Stimulated activated CD8-positive, alpha-beta memory T cell treated with anti-CD3 and anti-CD28 coated beads, Interleukin-4, amount 100 ng/mL, for 48 hours (primary cell): ENCODE results near the gene IL1RAPL2.
"Not testable (repeated sequence)": the region's sequence is repeated elsewhere in the genome, so short reads cannot be mapped to it uniquely, and the experiment has no call there.

Experiments
- DNase-seq: peaks from one replicate; pipeline ENCODE4 v3.0.0-alpha.2; 2020

The IL1RAPL2 gene

GRCh38 chrX:104677517-104677916, 111.5 kb downstream of the IL1RAPL2 start:
- DNase-seq = not testable (repeated sequence)

GRCh38 chrX:104679175-104679574, 113.2 kb downstream of the IL1RAPL2 start:
- DNase-seq = no peak

- no peak for DNase-seq
Measured at GRCh38 chrX:104681214-104681613, 115.2 kb downstream of the IL1RAPL2 start.

- no peak for DNase-seq
Measured at GRCh38 chrX:104684077-104684476, 118.1 kb downstream of the IL1RAPL2 start.

GRCh38 chrX:104695593-104695992, 129.6 kb downstream of the IL1RAPL2 start:
- no peak for DNase-seq

GRCh38 chrX:104696667-104697066, 130.7 kb downstream of the IL1RAPL2 start:
- DNase-seq = no peak

GRCh38 chrX:104697294-104697693, 131.3 kb downstream of the IL1RAPL2 start:
- no peak for DNase-seq

- no peak for DNase-seq
Measured at GRCh38 chrX:104707042-104707441, 141.0 kb downstream of the IL1RAPL2 start.

GRCh38 chrX:104707572-104707971, 141.6 kb downstream of the IL1RAPL2 start:
- DNase-seq = no peak

GRCh38 chrX:104712515-104712914, 146.5 kb downstream of the IL1RAPL2 start:
- no peak for DNase-seq

- no peak for DNase-seq
Measured at GRCh38 chrX:104721854-104722253, 155.9 kb downstream of the IL1RAPL2 start.

GRCh38 chrX:104728456-104728855, 162.5 kb downstream of the IL1RAPL2 start:
- DNase-seq = no peak

GRCh38 chrX:104742355-104742754, 176.4 kb downstream of the IL1RAPL2 start:
- no peak for DNase-seq

- no peak for DNase-seq
Measured at GRCh38 chrX:104745152-104745551, 179.2 kb downstream of the IL1RAPL2 start.

- DNase-seq = no peak
Measured at GRCh38 chrX:104749951-104750610, 184.1 kb downstream of the IL1RAPL2 start.

- DNase-seq = no peak
Measured at GRCh38 chrX:104762641-104763040, 196.6 kb downstream of the IL1RAPL2 start.

GRCh38 chrX:104789784-104790183, 223.8 kb downstream of the IL1RAPL2 start:
- DNase-seq = no peak

GRCh38 chrX:104795804-104796203, 229.8 kb downstream of the IL1RAPL2 start:
- DNase-seq = no peak

- DNase-seq = no peak
Measured at GRCh38 chrX:104803219-104803618, 237.2 kb downstream of the IL1RAPL2 start.

- no peak for DNase-seq
Measured at GRCh38 chrX:104806346-104806745, 240.3 kb downstream of the IL1RAPL2 start.

- no peak for DNase-seq
Measured at GRCh38 chrX:104833401-104833800, 267.4 kb downstream of the IL1RAPL2 start.

- DNase-seq = no peak
Measured at GRCh38 chrX:104842646-104843045, 276.6 kb downstream of the IL1RAPL2 start.

GRCh38 chrX:104852241-104852640, 286.2 kb downstream of the IL1RAPL2 start:
- no peak for DNase-seq

GRCh38 chrX:104854188-104854587, 288.2 kb downstream of the IL1RAPL2 start:
- no peak for DNase-seq

GRCh38 chrX:104854790-104855340, 288.9 kb downstream of the IL1RAPL2 start:
- no peak for DNase-seq
